ENCODE measurements around the gene SMIM3.
A peak's percentile ranks its signal among the peaks of the same experiment; 100 is the strongest.
"Not testable (repeated sequence)": the region's sequence is repeated elsewhere in the genome, so short reads cannot be mapped to it uniquely, and the experiment has no call there.

Gene SMIM3

GRCh38 chr5:150765799-150766169 lies 12.8 kb upstream of the SMIM3 start:
- no peak for DNase-seq

- DNase-seq = no peak
Observed at GRCh38 chr5:150766251-150766650, 12.3 kb upstream of the SMIM3 start.

- DNase-seq = no peak
Observed at GRCh38 chr5:150771034-150771795, 7.3 kb upstream of the SMIM3 start.

- DNase-seq = peak; percentile 86
Observed at GRCh38 chr5:150774145-150774544, 4.4 kb upstream of the SMIM3 start.

- DNase-seq = no peak
Observed at GRCh38 chr5:150777685-150778084, 872 bp upstream of the SMIM3 start.

- DNase-seq = no peak
Observed at GRCh38 chr5:150778088-150778516, 455 bp upstream of the SMIM3 start.

GRCh38 chr5:150779397-150780186 lies 1.0 kb downstream of the SMIM3 start:
- no peak for DNase-seq

GRCh38 chr5:150780187-150780692 lies 1.7 kb downstream of the SMIM3 start:
- no peak for DNase-seq

- no peak for DNase-seq
Observed at GRCh38 chr5:150780816-150781221, 2.3 kb downstream of the SMIM3 start.

GRCh38 chr5:150781706-150782614 lies 3.4 kb downstream of the SMIM3 start:
- DNase-seq = no peak

GRCh38 chr5:150782850-150783249 lies 4.3 kb downstream of the SMIM3 start:
- no peak for DNase-seq

GRCh38 chr5:150783422-150783928 lies 4.9 kb downstream of the SMIM3 start:
- no peak for DNase-seq

GRCh38 chr5:150785950-150786349 lies 7.4 kb downstream of the SMIM3 start:
- no peak for DNase-seq

GRCh38 chr5:150786876-150787275 lies 8.3 kb downstream of the SMIM3 start:
- no peak for DNase-seq

GRCh38 chr5:150787656-150788055 lies 9.1 kb downstream of the SMIM3 start:
- DNase-seq = no peak

GRCh38 chr5:150788977-150789376 lies 10.4 kb downstream of the SMIM3 start:
- DNase-seq = no peak

GRCh38 chr5:150789450-150789849 lies 10.9 kb downstream of the SMIM3 start:
- DNase-seq = no peak

GRCh38 chr5:150789943-150790611 lies 11.5 kb downstream of the SMIM3 start:
- DNase-seq = peak; percentile 98

GRCh38 chr5:150791536-150791935 lies 13.0 kb downstream of the SMIM3 start:
- DNase-seq = no peak

- DNase-seq = not testable (repeated sequence)
Observed at GRCh38 chr5:150793423-150793888, 14.9 kb downstream of the SMIM3 start.

GRCh38 chr5:150794927-150795326 lies 16.4 kb downstream of the SMIM3 start:
- no peak for DNase-seq

GRCh38 chr5:150797384-150797783 lies 18.8 kb downstream of the SMIM3 start:
- DNase-seq = no peak

All from NCI-H226 (cell line).